ENCODE results near the gene FAF1.

The FAF1 gene

DNA sequence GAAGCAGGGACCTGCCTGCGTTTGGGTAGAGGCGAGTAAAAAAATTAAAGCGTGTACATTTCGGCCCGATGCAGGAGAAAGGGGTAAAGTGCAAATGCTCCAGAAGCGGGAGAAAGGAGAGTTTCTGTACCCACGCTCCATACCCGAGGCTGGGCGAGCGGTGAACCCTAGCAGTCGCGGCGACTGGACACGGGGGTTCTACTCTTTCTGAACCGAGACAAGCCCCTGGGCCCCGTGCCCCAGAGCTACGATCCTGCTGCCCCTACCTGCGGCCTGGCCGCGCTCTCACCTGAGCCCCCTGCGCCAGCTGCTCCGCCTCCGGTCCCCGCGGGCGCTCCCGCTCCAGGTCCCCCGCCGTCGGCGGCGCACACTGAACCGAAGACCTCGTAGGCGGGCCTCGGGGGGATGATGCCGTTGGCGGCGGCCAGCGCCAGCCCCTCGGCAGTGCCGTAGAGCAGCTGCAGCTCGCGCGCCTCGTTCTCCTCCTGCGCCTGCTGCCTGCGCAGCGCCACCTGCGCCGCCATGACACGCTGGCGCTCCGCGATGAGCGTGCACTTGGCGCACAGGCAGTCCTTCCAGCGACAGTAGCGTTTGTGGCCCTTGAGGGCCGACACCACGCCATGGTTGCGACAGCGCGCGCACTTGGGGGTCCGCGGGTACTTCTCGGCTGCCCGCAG lies 539.2 kb downstream of the FAF1 start:
- no peak for DNase-seq (ENCODE audit: low read depth in 4 of 4, low spot score in 1 of 4)

- DNase-seq (ENCODE audit: low read depth in 4 of 4, low spot score in 1 of 4) = no peak
These were observed 540.0 kb downstream of the FAF1 start for GRCh38 chr1:50419907-50420677.

GRCh38 chr1:50419192-50419906 lies 540.7 kb downstream of the FAF1 start:
- no peak for DNase-seq (ENCODE audit: low read depth in 4 of 4, low spot score in 1 of 4)

- no peak for DNase-seq (ENCODE audit: low read depth in 4 of 4, low spot score in 1 of 4)
These were observed 541.4 kb downstream of the FAF1 start for GRCh38 chr1:50418600-50419109.

- no peak for DNase-seq (ENCODE audit: low read depth in 4 of 4, low spot score in 1 of 4)
These were observed 542.0 kb downstream of the FAF1 start for GRCh38 chr1:50417946-50418599.

DNA sequence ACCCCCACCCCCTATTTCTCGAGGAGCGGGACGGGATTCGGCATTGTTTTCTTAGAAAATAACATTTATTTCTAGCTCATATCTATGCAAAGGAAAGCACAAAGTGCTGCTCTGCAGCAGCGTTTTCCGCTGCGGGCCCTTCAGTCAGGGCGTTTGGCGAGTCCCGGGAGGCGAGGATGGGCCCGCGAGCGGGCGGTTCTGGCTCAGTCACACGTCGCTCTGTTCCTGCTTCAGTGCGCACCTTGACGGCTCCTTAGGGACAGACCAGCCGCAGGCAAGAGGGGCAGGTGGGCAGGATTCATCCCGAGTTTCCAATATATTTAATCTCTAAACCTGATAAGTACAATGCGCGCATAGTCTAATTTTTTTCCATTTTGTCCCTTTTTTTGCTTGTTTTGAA lies 542.6 kb downstream of the FAF1 start:
- no peak for DNase-seq (ENCODE audit: low read depth in 4 of 4, low spot score in 1 of 4)

GRCh38 chr1:50416553-50417453 lies 543.3 kb downstream of the FAF1 start:
- no peak for DNase-seq (ENCODE audit: low read depth in 4 of 4, low spot score in 1 of 4)

DNA sequence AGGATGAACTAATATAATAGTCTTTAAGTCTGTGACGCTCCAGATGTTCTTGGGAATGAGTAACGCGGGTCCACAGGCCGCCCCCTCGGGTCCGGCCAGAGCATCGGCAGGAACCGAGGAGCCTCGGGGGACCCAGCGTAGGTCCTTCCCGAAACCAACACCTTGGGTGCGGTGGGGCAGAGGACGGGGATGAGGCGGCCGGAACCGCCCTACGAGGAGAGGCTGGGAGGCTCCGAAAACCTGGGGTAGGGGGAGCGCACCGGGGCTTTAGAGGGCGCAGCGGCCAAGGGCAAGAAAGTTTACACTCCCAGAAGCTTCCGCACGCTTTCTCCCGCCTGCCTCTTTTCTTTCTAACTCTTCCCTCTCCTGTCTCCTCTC lies 543.9 kb downstream of the FAF1 start:
- no peak for DNase-seq (ENCODE audit: low read depth in 4 of 4, low spot score in 1 of 4)

DNA sequence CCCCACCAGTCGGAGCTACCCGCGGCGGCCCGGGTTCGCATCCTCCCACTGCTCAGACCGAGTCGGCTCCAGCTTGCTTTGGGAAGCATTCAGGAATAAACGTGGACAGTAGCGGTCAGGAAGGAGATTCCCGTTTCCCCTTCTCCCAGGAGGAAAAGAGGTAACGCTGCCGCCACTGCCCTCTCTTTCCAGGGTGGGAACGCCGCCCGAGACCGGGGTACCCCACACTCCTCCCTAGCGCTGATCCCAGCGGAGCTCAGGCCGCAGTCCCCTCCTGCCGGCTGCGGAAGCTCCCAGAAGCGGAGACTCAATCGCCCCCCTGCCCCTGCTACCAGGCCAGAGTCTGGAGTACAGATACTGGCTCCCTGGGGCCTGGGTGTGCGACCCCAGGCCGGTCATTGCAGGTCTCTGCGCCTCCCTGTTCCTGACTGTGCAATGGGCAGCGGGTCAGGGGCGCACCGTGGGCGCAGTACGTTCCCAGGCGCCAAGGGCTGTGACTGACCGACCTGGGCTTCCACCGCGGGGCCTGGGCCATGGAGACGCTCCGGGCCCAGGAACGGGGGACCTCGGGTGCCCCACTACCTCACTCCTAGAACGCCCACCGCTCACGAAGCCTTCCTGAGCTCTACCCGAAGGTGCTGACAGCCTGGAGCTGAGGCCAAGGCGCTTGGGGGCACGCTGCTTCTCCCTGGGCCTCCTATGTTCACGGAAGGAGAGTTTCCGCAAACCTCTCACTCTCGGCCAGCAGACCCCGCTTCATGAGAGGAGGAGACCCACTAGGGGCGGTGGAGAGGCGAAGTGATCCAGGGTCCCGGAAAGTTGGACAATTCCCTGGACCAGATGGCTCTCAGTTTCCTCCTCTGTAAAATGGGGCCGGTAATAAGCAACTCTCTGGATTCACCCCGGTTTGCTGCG lies 544.6 kb downstream of the FAF1 start:
- no peak for DNase-seq (ENCODE audit: low read depth in 4 of 4, low spot score in 1 of 4)

DNA sequence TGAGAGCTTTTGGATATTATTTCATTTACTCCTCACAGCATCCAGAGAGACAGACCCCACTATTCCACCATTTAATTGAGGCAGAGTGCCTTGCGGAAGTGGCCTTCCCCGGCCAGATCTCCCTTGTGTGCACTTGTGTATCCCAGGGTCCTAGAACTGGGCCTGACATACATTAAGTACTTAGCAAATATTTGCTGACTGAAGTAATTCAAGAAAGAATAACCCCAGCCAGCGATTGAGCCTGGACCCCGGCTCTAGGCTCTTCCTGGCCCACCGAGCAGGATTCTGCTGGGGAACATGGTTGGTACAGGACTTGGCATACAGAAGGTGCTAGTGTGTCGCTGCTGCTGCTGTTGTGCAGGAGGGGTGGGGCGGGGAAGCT lies 545.2 kb downstream of the FAF1 start:
- no peak for DNase-seq (ENCODE audit: low read depth in 4 of 4, low spot score in 1 of 4)

GRCh38 chr1:50412813-50413476 lies 547.1 kb downstream of the FAF1 start:
- DNase-seq (ENCODE audit: low read depth in 4 of 4, low spot score in 1 of 4) = no peak

DNA sequence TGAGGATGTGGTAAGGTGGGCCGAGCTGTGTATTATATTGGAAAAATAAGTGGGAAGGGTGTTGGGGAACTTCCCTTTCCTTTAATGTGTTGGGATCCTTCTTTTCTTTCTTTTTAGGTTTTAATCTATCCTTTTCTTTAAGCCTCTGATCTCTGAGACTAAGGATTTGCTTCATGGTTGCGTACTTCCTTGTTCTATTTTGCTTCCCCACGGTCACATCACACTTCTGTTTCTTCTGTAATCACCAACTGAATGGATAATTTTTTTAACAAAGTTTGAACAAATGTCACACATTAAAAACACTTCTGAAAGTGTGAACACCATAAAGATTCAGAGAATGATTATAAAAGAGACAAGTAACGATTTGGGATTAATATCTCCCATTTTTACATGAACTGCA lies 554.3 kb downstream of the FAF1 start:
- DNase-seq (ENCODE audit: low read depth in 4 of 4, low spot score in 1 of 4) = no peak

GRCh38 chr1:50393522-50394120 lies 566.4 kb downstream of the FAF1 start:
- DNase-seq (ENCODE audit: low read depth in 4 of 4, low spot score in 1 of 4) = no peak

Measured in stimulated activated CD4-positive, alpha-beta T cell treated with anti-CD3 and anti-CD28 coated beads, Interleukin-1b, Interleukin-23, amount 100 ng/mL, for 24 hours (primary cell).